B cell (primary cell): ENCODE measurements around the gene PPP1R13B. TPM values are rescaled to one million over a fixed set of nuclear protein-coding genes. Genes with fewer than 3 reads are reported as not detected.

Source experiments
- ATAC-seq: fragments of 200-7000 bp; cut with Tn5 transposase; one replicate; pipeline ENCODE4 v1.10.0; 2021; ENCODE audit warnings: low read depth, mild to moderate bottlenecking, moderate number of reproducible peaks, moderate library complexity
- CTCF ChIA-PET: fragments of 350-600 bp; sonication (Branson Sonifier 250); formaldehyde crosslinking; loops from one replicate; lab custom pipeline; 2021; ENCODE audit warnings: antibody characterized with exemption, inconsistent platforms; lab: Charles Lee
- POLR2A ChIA-PET: fragments of 350-600 bp; sonication (Branson Sonifier 250); formaldehyde crosslinking; loops from one replicate; lab custom pipeline; 2021; ENCODE audit warnings: antibody characterized with exemption; lab: Charles Lee
- DNase-seq: peaks from one replicate; pipeline ENCODE4 v3.0.0; 2013
- H2AFZ ChIP-seq: 2 replicates; pipeline ENCODE4 v1.6.1; 2012; ENCODE audit warnings: mild to moderate bottlenecking, low read depth, low read length; ENCODE audit not compliant: insufficient read depth, poor library complexity, severe bottlenecking
- H3K27ac ChIP-seq, 2 donors: 1 replicate in 1 of 2; 2 replicates in 1 of 2; pipeline ENCODE4 v1.5.1; 2012 to 2013; ENCODE audit warnings: low read length in 2 of 2, mild to moderate bottlenecking in 2 of 2, moderate library complexity in 1 of 2
- H3K27me3 ChIP-seq, 4 experiments: fragments of 200-600 bp in 1 of 4; sonication (generic) in 1 of 4; replicated peaks in 1 of 4; 1 replicate in 2 of 4; 2 replicates in 2 of 4; pipeline versions ENCODE4 v1.6.1 to v1.7.0; 2013 to 2016; ENCODE audit warnings: low read length in 3 of 4, mild to moderate bottlenecking in 2 of 4, mixed read lengths in 1 of 4, moderate library complexity in 1 of 4; ENCODE audit not compliant: insufficient read depth in 4 of 4, control insufficient read depth in 3 of 4; ENCODE audit errors: control extremely low read depth in 1 of 4
- H3K36me3 ChIP-seq, 2 experiments: replicated peaks in 1 of 2; 1 replicate in 1 of 2; 2 replicates in 1 of 2; pipeline versions ENCODE4 v1.6.1 to v1.7.1; 2013; ENCODE audit warnings: low read length in 1 of 2; ENCODE audit not compliant: insufficient read depth in 2 of 2, control insufficient read depth in 1 of 2; ENCODE audit errors: control extremely low read depth in 1 of 2, extremely low read depth in 1 of 2
- H3K4me1 ChIP-seq, 2 donors: fragments of 200-600 bp in 1 of 2; sonication (generic) in 1 of 2; 1 replicate in 1 of 2; 2 replicates in 1 of 2; pipeline versions ENCODE4 v1.5.1 to v1.6.1; 2013 to 2017; ENCODE audit warnings: low read length in 2 of 2; ENCODE audit not compliant: control insufficient read depth in 2 of 2, insufficient read depth in 2 of 2
- H3K4me2 ChIP-seq: replicated peaks from 2 replicates; pipeline ENCODE3; 2012; ENCODE audit warnings: mild to moderate bottlenecking, low read depth, low read length; ENCODE audit not compliant: poor library complexity, severe bottlenecking
- H3K4me3 ChIP-seq, 5 experiments: fragments of 200-600 bp in 1 of 5; sonication (generic) in 1 of 5; 1 replicate in 3 of 5; 2 replicates in 2 of 5; pipeline versions ENCODE4 v1.5.1 to v1.7.0; 2011 to 2016; ENCODE audit warnings: low read length in 4 of 5, mild to moderate bottlenecking in 4 of 5, low read depth in 2 of 5, control low read depth in 1 of 5, moderate library complexity in 1 of 5; ENCODE audit not compliant: insufficient read depth in 1 of 5; ENCODE audit errors: control extremely low read depth in 1 of 5, extremely low read depth in 1 of 5
- H3K79me2 ChIP-seq: fragments of 200-600 bp; sonication (generic); one replicate; pipeline ENCODE4 v1.6.0; 2016; ENCODE audit warnings: low read length; ENCODE audit not compliant: control insufficient read depth, insufficient read depth
- H3K9ac ChIP-seq: fragments of 200-600 bp; sonication (generic); 2 replicates; pipeline ENCODE4 v1.6.1; 2017; ENCODE audit warnings: mild to moderate bottlenecking, low read length, moderate library complexity
- H3K9me3 ChIP-seq, 3 donors: one replicate each; pipeline versions ENCODE4 v1.6.1 to v1.7.1; 2013; ENCODE audit warnings: low read length in 2 of 3; ENCODE audit not compliant: control insufficient read depth in 2 of 3, insufficient read depth in 1 of 3; ENCODE audit errors: control extremely low read depth in 1 of 3
- H4K20me1 ChIP-seq: 2 replicates; pipeline ENCODE4 v1.6.0; 2012; ENCODE audit warnings: mild to moderate bottlenecking, low read length; ENCODE audit not compliant: insufficient read depth, control insufficient read depth, poor library complexity, severe bottlenecking
- H3K27ac Mint-ChIP-seq: one replicate; pipeline ENCODE4 v1.8.0; 2021; ENCODE audit warnings: mixed read lengths
- H3K27me3 Mint-ChIP-seq: one replicate; pipeline ENCODE4 v1.8.0; 2021; ENCODE audit warnings: mixed read lengths
- H3K4me1 Mint-ChIP-seq: one replicate; pipeline ENCODE4 v1.8.0; 2021; ENCODE audit warnings: mixed read lengths
- H3K4me3 Mint-ChIP-seq: one replicate; pipeline ENCODE4 v1.8.0; 2021; ENCODE audit warnings: mixed read lengths
- H3K9me3 Mint-ChIP-seq: one replicate; pipeline ENCODE4 v1.8.0; 2022; ENCODE audit warnings: mixed read lengths; ENCODE audit not compliant: insufficient read depth
- EZH2 ChIP-seq: IDR thresholded peaks from 2 replicates; pipeline ENCODE4 v1.6.1; 2012; ENCODE audit warnings: borderline replicate concordance, low read depth, mild to moderate bottlenecking, moderate library complexity, low read length; ENCODE audit not compliant: insufficient read depth, poor library complexity, severe bottlenecking
- WGBS: methylation state at CpG from one replicate; pipeline ENCODE4 v1.1.5; 2013; ENCODE audit warnings: missing lambda C conversion rate; ENCODE audit not compliant: insufficient coverage; 5-methylcytosine and 5-hydroxymethylcytosine counted together
- intact Hi-C: fragments of 100-400 bp; cut with micrococcal nuclease; formaldehyde crosslinking; loops from one replicate; pipeline ENCODE4 v1.10.0; 2022
- polyA plus RNA-seq: library from polyadenylated mRNA; depleted of rRNA; stranded (reverse); fragments of >200 nt; gene quantifications from 2 replicates; pipeline ENCODE4 v1.2.3, GENCODE V29; 2012
- total RNA-seq, 2 donors: library from RNA; stranded (reverse); fragments of 120-200 nt in 1 of 2; gene quantifications; 1 replicate in 1 of 2; 2 replicates in 1 of 2; pipeline versions ENCODE4 v1.2.3 to v1.2.4, GENCODE V29; 2013 to 2022
- TF ChIP-seq, protein P1 (sequence below): fragments of 200-600 bp; IDR thresholded peaks from one replicate; pipeline ENCODE4 v1.8.0; 2022; ENCODE audit warnings: antibody characterized with exemption, mild to moderate bottlenecking

The PPP1R13B gene
- total and polyA plus RNA-seq, 2 donors (not counting 1 experiment from before 2014, with no cell fraction given), result 10.1 to 27.7 TPM

DNA sequence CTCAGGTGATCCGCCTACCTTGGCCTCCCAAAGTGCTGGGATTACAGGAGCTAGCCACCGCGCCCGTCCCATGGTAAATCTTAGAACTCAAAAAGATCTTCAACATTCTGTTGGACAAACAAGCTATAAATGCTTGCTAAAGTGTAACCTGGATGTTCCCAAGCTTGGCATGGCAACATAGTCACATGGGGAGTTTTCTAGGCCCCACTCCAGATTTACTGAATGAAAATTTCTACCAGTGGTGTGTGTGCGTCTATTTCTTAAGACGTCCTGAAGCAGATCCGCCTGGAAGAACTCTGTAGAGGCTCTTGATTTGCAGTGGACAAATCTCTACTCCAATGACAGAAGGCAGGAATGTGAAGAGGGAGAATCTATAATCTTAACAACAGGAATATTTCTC, 71.9 kb downstream of the PPP1R13B start:
- intact Hi-C loops, result no loop called here
- Mint-ChIP-seq H3K4me3 (no peak overlapping the region), H3K27ac (no peak overlapping the region), H3K27me3 (no peaks in the 10 kb centered on the region), H3K4me1 (no peaks in the 10 kb centered on the region), H3K9me3 (peaks cover 2% of the 10 kb centered on the region)
- Histone ChIP-seq H3K27ac (no peak overlapping the region), H3K9ac (no peak overlapping the region), H3K4me1 (no peaks in the 10 kb centered on the region), H3K9me3 (peaks cover 0 to 7% (median 5%) of the 10 kb centered on the region in 3 donors), H2AFZ (no peak overlapping the region), H4K20me1 (no peaks in the 10 kb centered on the region), H3K79me2 (no peaks in the 10 kb centered on the region), H3K4me2 (no peak overlapping the region), H3K4me3 (no peak overlapping the region), H3K27me3 (no peaks in the 10 kb centered on the region), H3K36me3 (peaks cover 0 to 3% of the 10 kb centered on the region in 2 experiments)
- DNase-seq, result no peak
- WGBS, result 100% methylated on average over 4 of the region's 7 CpGs
- ChIA-PET CTCF (interaction anchor here (0.8 kb wide), 1 partner anchor 33 kb away, joined by 5 read pairs; no protein-coding TSS in a partner anchor), POLR2A (no interaction called here)
- no peak for ATAC-seq
- TF ChIP-seq, protein P1, sequence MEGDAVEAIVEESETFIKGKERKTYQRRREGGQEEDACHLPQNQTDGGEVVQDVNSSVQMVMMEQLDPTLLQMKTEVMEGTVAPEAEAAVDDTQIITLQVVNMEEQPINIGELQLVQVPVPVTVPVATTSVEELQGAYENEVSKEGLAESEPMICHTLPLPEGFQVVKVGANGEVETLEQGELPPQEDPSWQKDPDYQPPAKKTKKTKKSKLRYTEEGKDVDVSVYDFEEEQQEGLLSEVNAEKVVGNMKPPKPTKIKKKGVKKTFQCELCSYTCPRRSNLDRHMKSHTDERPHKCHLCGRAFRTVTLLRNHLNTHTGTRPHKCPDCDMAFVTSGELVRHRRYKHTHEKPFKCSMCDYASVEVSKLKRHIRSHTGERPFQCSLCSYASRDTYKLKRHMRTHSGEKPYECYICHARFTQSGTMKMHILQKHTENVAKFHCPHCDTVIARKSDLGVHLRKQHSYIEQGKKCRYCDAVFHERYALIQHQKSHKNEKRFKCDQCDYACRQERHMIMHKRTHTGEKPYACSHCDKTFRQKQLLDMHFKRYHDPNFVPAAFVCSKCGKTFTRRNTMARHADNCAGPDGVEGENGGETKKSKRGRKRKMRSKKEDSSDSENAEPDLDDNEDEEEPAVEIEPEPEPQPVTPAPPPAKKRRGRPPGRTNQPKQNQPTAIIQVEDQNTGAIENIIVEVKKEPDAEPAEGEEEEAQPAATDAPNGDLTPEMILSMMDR, result no peak
- TF ChIP-seq EZH2, result no peak

DNA sequence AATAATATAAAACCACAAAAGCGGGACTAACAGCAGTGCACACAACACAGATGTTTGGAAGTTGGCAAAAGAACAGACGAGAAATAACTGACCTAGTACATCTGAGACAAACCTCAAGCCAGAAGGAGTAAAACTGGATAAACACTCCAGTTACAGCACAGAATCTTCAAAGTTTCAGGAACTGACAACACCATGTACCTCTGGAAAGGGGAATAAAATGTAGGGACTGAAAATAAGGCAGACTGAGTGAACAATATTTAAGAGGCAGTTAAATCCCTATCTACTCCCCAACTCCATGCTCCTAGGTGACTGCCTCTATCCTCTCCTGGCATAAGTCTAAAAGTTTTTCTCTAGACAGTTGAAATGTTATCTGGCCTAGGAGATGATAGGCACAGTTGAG, 73.9 kb downstream of the PPP1R13B start:
- no peaks in the 10 kb centered on the region for H3K27me3 Mint-ChIP-seq
- Histone ChIP-seq H3K4me2 (no peak overlapping the region), H3K4me3 (no peak overlapping the region), H3K27me3 (no peaks in the 10 kb centered on the region), H2AFZ (no peak overlapping the region), H3K9ac (no peak overlapping the region), H4K20me1 (no peaks in the 10 kb centered on the region), H3K79me2 (no peaks in the 10 kb centered on the region), H3K9me3 (peaks cover 0 to 7% (median 5%) of the 10 kb centered on the region in 3 donors), H3K27ac (no peak overlapping the region), H3K36me3 (no peaks in the 10 kb centered on the region), H3K4me1 (no peaks in the 10 kb centered on the region)
- no peak overlapping the region for H3K4me3 Mint-ChIP-seq
- intact Hi-C loops, result no loop called here
- ATAC-seq (no peak), DNase-seq (no peak)
- peaks cover 2% of the 10 kb centered on the region for H3K9me3 Mint-ChIP-seq
- WGBS, result 83% methylated on average over 2 of the region's 2 CpGs
- ChIA-PET CTCF (no interaction called here), POLR2A (no interaction called here)
- H3K27ac Mint-ChIP-seq, result no peak overlapping the region
- H3K4me1 Mint-ChIP-seq, result no peaks in the 10 kb centered on the region
- TF ChIP-seq, protein P1, result no peak
- no peak for TF ChIP-seq EZH2
